ENCODE results near the gene RAB44. TPM values are rescaled to one million over a fixed set of nuclear protein-coding genes. Genes with fewer than 3 reads are reported as not detected.

Gene RAB44
- total and polyA plus RNA-seq, 2 experiments from 2014 or later: not detected

DNA sequence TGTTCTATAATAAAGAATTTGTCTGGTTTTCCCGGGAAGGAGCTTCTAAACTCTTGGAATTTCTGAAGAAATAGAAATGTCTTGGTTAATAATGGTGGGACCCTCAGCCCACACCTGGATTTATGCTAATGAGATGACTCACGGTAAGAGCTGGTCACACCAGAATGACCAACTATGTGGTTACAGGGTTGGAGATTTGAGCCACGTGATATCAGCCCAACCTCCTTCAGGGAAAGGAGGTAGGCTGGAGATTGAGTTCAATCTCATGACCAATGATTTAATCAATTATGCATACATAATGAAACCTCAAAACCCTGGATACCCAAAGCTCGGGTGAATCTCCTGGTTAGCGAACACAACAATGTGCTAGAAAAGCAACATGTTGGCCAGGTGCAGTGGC is 41.2 kb upstream of the RAB44 start:
- H3K36me3 ChIP-seq (replicated peaks; ENCODE audit: insufficient read depth, low read depth): no peaks in the 10 kb centered on the region
- H4K20me1 ChIP-seq (ENCODE audit: insufficient read depth, poor library complexity, severe bottlenecking): no peaks in the 10 kb centered on the region
- peaks cover 4% of the 10 kb centered on the region for H3K27me3 ChIP-seq
- H3K4me1 ChIP-seq (ENCODE audit: insufficient read depth): peaks cover 19% of the 10 kb centered on the region
- no peak overlapping the region for H2AFZ ChIP-seq
- 76% methylated on average over 5 of the region's 5 CpGs for WGBS (ENCODE audit: low lambda C conversion rate, missing lambda C conversion rate)
- H3K4me3 ChIP-seq: no peak overlapping the region
- H3K9me2 ChIP-seq (replicated peaks; ENCODE audit: insufficient read depth): no peaks in the 10 kb centered on the region
- TF ChIP-seq EZH2phosphoT487 (IDR thresholded peaks at IDR 0.05; ENCODE audit: low read depth, severe bottlenecking, unreplicated experiment) (no peak), EZH2 (IDR thresholded peaks at IDR 0.05; ENCODE audit: borderline replicate concordance) (no peak)
- TF ChIP-seq, protein P1, sequence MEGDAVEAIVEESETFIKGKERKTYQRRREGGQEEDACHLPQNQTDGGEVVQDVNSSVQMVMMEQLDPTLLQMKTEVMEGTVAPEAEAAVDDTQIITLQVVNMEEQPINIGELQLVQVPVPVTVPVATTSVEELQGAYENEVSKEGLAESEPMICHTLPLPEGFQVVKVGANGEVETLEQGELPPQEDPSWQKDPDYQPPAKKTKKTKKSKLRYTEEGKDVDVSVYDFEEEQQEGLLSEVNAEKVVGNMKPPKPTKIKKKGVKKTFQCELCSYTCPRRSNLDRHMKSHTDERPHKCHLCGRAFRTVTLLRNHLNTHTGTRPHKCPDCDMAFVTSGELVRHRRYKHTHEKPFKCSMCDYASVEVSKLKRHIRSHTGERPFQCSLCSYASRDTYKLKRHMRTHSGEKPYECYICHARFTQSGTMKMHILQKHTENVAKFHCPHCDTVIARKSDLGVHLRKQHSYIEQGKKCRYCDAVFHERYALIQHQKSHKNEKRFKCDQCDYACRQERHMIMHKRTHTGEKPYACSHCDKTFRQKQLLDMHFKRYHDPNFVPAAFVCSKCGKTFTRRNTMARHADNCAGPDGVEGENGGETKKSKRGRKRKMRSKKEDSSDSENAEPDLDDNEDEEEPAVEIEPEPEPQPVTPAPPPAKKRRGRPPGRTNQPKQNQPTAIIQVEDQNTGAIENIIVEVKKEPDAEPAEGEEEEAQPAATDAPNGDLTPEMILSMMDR (IDR thresholded peaks at IDR 0.05; ENCODE audit: poor library complexity): no peak
- H3K79me2 ChIP-seq: no peaks in the 10 kb centered on the region
- H3K9me3 ChIP-seq (ENCODE audit: low read depth): no peaks in the 10 kb centered on the region
- no peak overlapping the region for H3K27ac ChIP-seq
- H3K4me2 ChIP-seq: no peak overlapping the region
- DNase-seq (ENCODE audit: low spot score): no peak

DNA sequence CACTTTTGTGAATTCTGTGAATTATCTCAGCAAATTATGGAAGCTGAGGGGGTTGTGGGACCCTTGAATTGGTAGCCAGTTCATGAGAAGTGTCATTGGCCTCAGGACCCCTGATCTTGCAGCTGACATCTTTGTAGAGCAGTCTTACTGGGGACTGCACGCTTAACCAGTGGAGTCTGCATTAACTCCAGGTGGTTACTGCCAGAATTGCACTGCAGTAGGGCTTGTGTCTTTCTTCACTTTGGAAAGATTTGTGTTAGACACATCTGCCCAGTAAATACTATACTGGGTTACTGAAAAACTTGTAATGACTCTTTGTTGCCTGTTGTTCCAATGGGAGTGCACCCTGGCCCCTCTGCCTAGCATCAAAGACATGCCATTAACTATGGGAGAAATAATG is 40.4 kb upstream of the RAB44 start:
- Histone ChIP-seq H2AFZ (no peak overlapping the region), H3K4me2 (no peak overlapping the region), H3K27ac (no peak overlapping the region), H4K20me1 (ENCODE audit: insufficient read depth, poor library complexity, severe bottlenecking) (no peaks in the 10 kb centered on the region), H3K9me3 (ENCODE audit: low read depth) (no peaks in the 10 kb centered on the region), H3K4me1 (ENCODE audit: insufficient read depth) (peaks cover 15% of the 10 kb centered on the region), H3K9me2 (replicated peaks; ENCODE audit: insufficient read depth) (no peaks in the 10 kb centered on the region), H3K4me3 (no peak overlapping the region), H3K36me3 (replicated peaks; ENCODE audit: insufficient read depth, low read depth) (no peaks in the 10 kb centered on the region), H3K27me3 (peaks cover 4% of the 10 kb centered on the region), H3K79me2 (no peaks in the 10 kb centered on the region)
- no peak for TF ChIP-seq EZH2phosphoT487 (IDR thresholded peaks at IDR 0.05; ENCODE audit: low read depth, severe bottlenecking, unreplicated experiment)
- TF ChIP-seq, protein P1 (IDR thresholded peaks at IDR 0.05; ENCODE audit: poor library complexity): no peak
- no peak for TF ChIP-seq EZH2 (IDR thresholded peaks at IDR 0.05; ENCODE audit: borderline replicate concordance)
- DNase-seq (ENCODE audit: low spot score): no peak
- WGBS (ENCODE audit: low lambda C conversion rate, missing lambda C conversion rate): 89% methylated on average over 1 of the region's 1 CpG

DNA sequence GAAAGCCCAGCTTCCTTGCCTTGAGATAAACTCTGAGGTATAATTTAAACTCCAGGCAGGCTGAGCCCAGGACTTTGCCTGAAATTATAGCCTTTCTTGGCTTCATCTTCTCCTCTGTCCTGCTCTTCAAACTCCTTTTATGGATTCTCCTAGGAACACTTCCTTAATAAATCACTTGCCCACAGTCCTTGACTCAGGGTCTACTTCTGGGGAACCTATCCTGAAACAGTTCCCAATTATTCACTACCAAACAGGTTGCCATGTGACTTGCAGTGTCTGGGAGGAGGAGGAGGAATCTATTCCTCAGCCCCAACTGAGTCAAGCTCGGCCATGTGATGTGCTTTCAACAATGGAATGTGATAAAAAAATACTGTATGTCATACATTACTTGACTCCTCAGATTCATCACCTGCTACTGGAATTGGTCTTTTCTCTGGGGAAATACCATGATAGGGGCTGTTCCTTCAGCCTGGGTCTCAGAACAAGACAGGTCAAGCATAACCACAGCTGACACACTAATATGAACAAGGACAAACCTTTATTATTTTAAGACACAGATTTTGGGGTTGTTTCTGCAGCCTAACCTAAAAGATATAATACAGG is 39.6 kb upstream of the RAB44 start:
- Histone ChIP-seq H3K4me3 (no peak overlapping the region), H2AFZ (no peak overlapping the region), H3K4me2 (no peak overlapping the region), H3K4me1 (ENCODE audit: insufficient read depth) (peaks cover 15% of the 10 kb centered on the region), H3K27me3 (peaks cover 4% of the 10 kb centered on the region), H3K36me3 (replicated peaks; ENCODE audit: insufficient read depth, low read depth) (no peaks in the 10 kb centered on the region), H3K27ac (no peak overlapping the region), H3K79me2 (no peaks in the 10 kb centered on the region), H3K9me3 (ENCODE audit: low read depth) (no peaks in the 10 kb centered on the region), H4K20me1 (ENCODE audit: insufficient read depth, poor library complexity, severe bottlenecking) (no peaks in the 10 kb centered on the region), H3K9me2 (replicated peaks; ENCODE audit: insufficient read depth) (no peaks in the 10 kb centered on the region)
- no peak for DNase-seq (ENCODE audit: low spot score)
- TF ChIP-seq EZH2phosphoT487 (IDR thresholded peaks at IDR 0.05; ENCODE audit: low read depth, severe bottlenecking, unreplicated experiment) (no peak), EZH2 (IDR thresholded peaks at IDR 0.05; ENCODE audit: borderline replicate concordance) (no peak)
- TF ChIP-seq, protein P1 (IDR thresholded peaks at IDR 0.05; ENCODE audit: poor library complexity): no peak
- 61% methylated on average over 1 of the region's 1 CpG for WGBS (ENCODE audit: low lambda C conversion rate, missing lambda C conversion rate)

Data from hepatocyte (in vitro differentiated cells).